ENCODE results near the gene SYT8. TPM values are rescaled to one million over a fixed set of nuclear protein-coding genes. Genes with fewer than 3 reads are reported as not detected.

Gene SYT8
- total and polyA plus RNA-seq, 2 experiments from 2014 or later, result not detected

- H3K4me1 ChIP-seq (ENCODE audit: low read depth), result no peaks in the 10 kb centered on the region
- H3K27me3 ChIP-seq, result no peaks in the 10 kb centered on the region
- DNase-seq (ENCODE audit: low read depth in 1 of 2, low spot score in 1 of 2), result no peak
- no peaks in the 10 kb centered on the region for H3K9me3 ChIP-seq (ENCODE audit: low read depth)
- no peaks in the 10 kb centered on the region for H3K36me3 ChIP-seq
- no peak for TF ChIP-seq CTCF (IDR thresholded peaks at IDR 0.05; ENCODE audit: low read depth, low read length)
- H3K4me3 ChIP-seq, result no peak overlapping the region
- no peak overlapping the region for H3K27ac ChIP-seq
Measured at GRCh38 chr11:1824221-1825038, 10.4 kb upstream of the SYT8 start.

GRCh38 chr11:1825039-1825740, 9.6 kb upstream of the SYT8 start:
- H3K4me1 ChIP-seq (ENCODE audit: low read depth), result no peaks in the 10 kb centered on the region
- peak; percentile 60 for TF ChIP-seq CTCF (IDR thresholded peaks at IDR 0.05; ENCODE audit: low read depth, low read length)
- H3K36me3 ChIP-seq, result no peaks in the 10 kb centered on the region
- H3K9me3 ChIP-seq (ENCODE audit: low read depth), result no peaks in the 10 kb centered on the region
- H3K4me3 ChIP-seq, result no peak overlapping the region
- no peaks in the 10 kb centered on the region for H3K27me3 ChIP-seq
- H3K27ac ChIP-seq, result no peak overlapping the region
- DNase-seq (ENCODE audit: low read depth in 1 of 2, low spot score in 1 of 2), result peak; percentile 52 to 89

- Histone ChIP-seq H3K9me3 (ENCODE audit: low read depth) (no peaks in the 10 kb centered on the region), H3K4me1 (ENCODE audit: low read depth) (no peaks in the 10 kb centered on the region), H3K36me3 (no peaks in the 10 kb centered on the region), H3K27me3 (no peaks in the 10 kb centered on the region), H3K27ac (no peak overlapping the region), H3K4me3 (no peak overlapping the region)
- TF ChIP-seq CTCF (IDR thresholded peaks at IDR 0.05; ENCODE audit: low read depth, low read length), result no peak
- no peak for DNase-seq (ENCODE audit: low read depth in 1 of 2, low spot score in 1 of 2)
Measured at GRCh38 chr11:1825785-1826451, 8.9 kb upstream of the SYT8 start.

- H3K4me1 ChIP-seq (ENCODE audit: low read depth), result no peaks in the 10 kb centered on the region
- TF ChIP-seq CTCF (IDR thresholded peaks at IDR 0.05; ENCODE audit: low read depth, low read length), result peak; percentile 48
- H3K9me3 ChIP-seq (ENCODE audit: low read depth), result no peaks in the 10 kb centered on the region
- no peak overlapping the region for H3K27ac ChIP-seq
- H3K4me3 ChIP-seq, result no peak overlapping the region
- no peaks in the 10 kb centered on the region for H3K36me3 ChIP-seq
- peak in 1 of 2 donors; percentile 91 for DNase-seq (ENCODE audit: low read depth in 1 of 2, low spot score in 1 of 2)
- no peaks in the 10 kb centered on the region for H3K27me3 ChIP-seq
Measured at GRCh38 chr11:1826552-1827094, 8.2 kb upstream of the SYT8 start.

GRCh38 chr11:1827095-1827813, 7.5 kb upstream of the SYT8 start:
- H3K27me3 ChIP-seq, result no peaks in the 10 kb centered on the region
- H3K4me1 ChIP-seq (ENCODE audit: low read depth), result no peaks in the 10 kb centered on the region
- no peak overlapping the region for H3K27ac ChIP-seq
- H3K36me3 ChIP-seq, result no peaks in the 10 kb centered on the region
- DNase-seq (ENCODE audit: low read depth in 1 of 2, low spot score in 1 of 2), result peak in 1 of 2 donors; percentile 92
- no peaks in the 10 kb centered on the region for H3K9me3 ChIP-seq (ENCODE audit: low read depth)
- TF ChIP-seq CTCF (IDR thresholded peaks at IDR 0.05; ENCODE audit: low read depth, low read length), result no peak
- H3K4me3 ChIP-seq, result no peak overlapping the region

Data from cardiac muscle cell (in vitro differentiated cells and primary cell).